Left ventricle myocardium inferior (tissue), 1 donor: ENCODE measurements around the gene VIPR2. TPM values are rescaled to one million over a fixed set of nuclear protein-coding genes. Genes with fewer than 3 reads are reported as not detected.

Experiments
- DNase-seq: peaks from one replicate; pipeline ENCODE4 v3.0.0-alpha.2; 2020
- H3K27ac ChIP-seq: fragments of 200-600 bp; replicated peaks from 2 replicates; pipeline ENCODE4 v1.8.0; 2021
- H3K27me3 ChIP-seq: fragments of 200-600 bp; 2 replicates; pipeline ENCODE4 v1.8.0; 2021; ENCODE audit warnings: low read depth
- H3K36me3 ChIP-seq: fragments of 200-600 bp; 2 replicates; pipeline ENCODE4 v1.8.0; 2021
- H3K4me1 ChIP-seq: fragments of 200-600 bp; 2 replicates; pipeline ENCODE4 v1.8.0; 2021
- H3K4me3 ChIP-seq: fragments of 200-600 bp; 2 replicates; pipeline ENCODE4 v1.8.0; 2021; ENCODE audit warnings: mild to moderate bottlenecking, moderate library complexity
- H3K9me3 ChIP-seq: fragments of 200-600 bp; replicated peaks from 2 replicates; pipeline ENCODE4 v1.8.0; 2021
- CTCF ChIP-seq: fragments of 200-600 bp; IDR thresholded peaks from 2 replicates; pipeline ENCODE4 v1.8.0; 2021; ENCODE audit warnings: antibody characterized with exemption, mild to moderate bottlenecking, borderline replicate concordance
- intact Hi-C: fragments of 100-400 bp; cut with micrococcal nuclease; formaldehyde crosslinking; loops from one replicate; pipeline ENCODE4 v1.11.0; 2022
- total RNA-seq: library from RNA; stranded (reverse); fragmentation: NEBNext Ultra II Directional; extraction: Animal tissue kit (Norgen Biotek cat#: 25700); gene quantifications from one replicate; pipeline ENCODE4 v1.2.1, GENCODE V29; 2021
- donor health status: DM: no; HTN: yes; CAD: no; lungs with severe emphysema.

VIPR2 gene
- total RNA-seq, 1 donor from 2014 or later = 17.5 TPM

GRCh38 chr7:159064121-159064815 is 80.4 kb downstream of the VIPR2 start:
- no peak for TF ChIP-seq CTCF
- no peaks in the 10 kb centered on the region for H3K9me3 ChIP-seq
- no peaks in the 10 kb centered on the region for H3K27me3 ChIP-seq
- intact Hi-C loops = no loop called here
- DNase-seq = no peak
- peaks cover 49% of the 10 kb centered on the region for H3K4me1 ChIP-seq
- H3K36me3 ChIP-seq = no peaks in the 10 kb centered on the region
- H3K4me3 ChIP-seq = no peak overlapping the region
- H3K27ac ChIP-seq = peak overlapping the region; percentile 87

- intact Hi-C loops = no loop called here
- TF ChIP-seq CTCF = no peak
Observed at GRCh38 chr7:159063046-159063840, 81.4 kb downstream of the VIPR2 start.

GRCh38 chr7:159062569-159062968 is 82.1 kb downstream of the VIPR2 start:
- Histone ChIP-seq H3K9me3 (no peaks in the 10 kb centered on the region), H3K4me1 (peaks cover 33% of the 10 kb centered on the region), H3K27ac (no peak overlapping the region), H3K4me3 (no peak overlapping the region), H3K27me3 (no peaks in the 10 kb centered on the region), H3K36me3 (peaks cover 6% of the 10 kb centered on the region)
- no peak for DNase-seq
- intact Hi-C loops = no loop called here
- TF ChIP-seq CTCF = no peak

More at GRCh38 chr7:159063046-159063840, 81.4 kb downstream of the VIPR2 start:
- peaks cover under 1% of the 10 kb centered on the region for H3K36me3 ChIP-seq
- H3K4me3 ChIP-seq = no peak overlapping the region
- no peak overlapping the region for H3K27ac ChIP-seq
- no peaks in the 10 kb centered on the region for H3K9me3 ChIP-seq
- peaks cover 40% of the 10 kb centered on the region for H3K4me1 ChIP-seq
- no peaks in the 10 kb centered on the region for H3K27me3 ChIP-seq
- no peak for DNase-seq

GRCh38 chr7:159061674-159062212 is 82.9 kb downstream of the VIPR2 start:
- no peaks in the 10 kb centered on the region for H3K9me3 ChIP-seq
- H3K36me3 ChIP-seq = peaks cover 6% of the 10 kb centered on the region
- H3K27me3 ChIP-seq = no peaks in the 10 kb centered on the region
- TF ChIP-seq CTCF = no peak
- intact Hi-C loops = no loop called here
- H3K4me3 ChIP-seq = no peak overlapping the region
- no peak overlapping the region for H3K27ac ChIP-seq
- peaks cover 25% of the 10 kb centered on the region for H3K4me1 ChIP-seq
- no peak for DNase-seq

- Histone ChIP-seq H3K27ac (no peak overlapping the region), H3K27me3 (no peaks in the 10 kb centered on the region), H3K4me1 (peaks cover 19% of the 10 kb centered on the region), H3K4me3 (no peak overlapping the region), H3K36me3 (peaks cover 6% of the 10 kb centered on the region), H3K9me3 (no peaks in the 10 kb centered on the region)
- no peak for TF ChIP-seq CTCF
- no peak for DNase-seq
- intact Hi-C loops = no loop called here
Observed at GRCh38 chr7:159061209-159061608, 83.5 kb downstream of the VIPR2 start.
